Stimulated activated naive CD8-positive, alpha-beta T cell treated with anti-CD3 and anti-CD28 coated beads, Interleukin-15, amount 100 ng/mL, for 72 hours (primary cell): ENCODE measurements around the gene PATL1.

Source experiments
- ATAC-seq: fragments of 150-1000 bp; cut with Tn5 transposase; 2 replicates; pipeline ENCODE4 v1.10.0; 2021; ENCODE audit warnings: mild to moderate bottlenecking, moderate library complexity
- DNase-seq, 2 donors: peaks; one replicate each; pipeline ENCODE4 v3.0.0; 2021 to 2022
- H3K27ac Mint-ChIP-seq, 2 donors: one replicate each; pipeline ENCODE4 v1.8.0; 2022; ENCODE audit warnings: mild to moderate bottlenecking in 2 of 2, mixed read lengths in 2 of 2, moderate library complexity in 2 of 2
- H3K27me3 Mint-ChIP-seq: one replicate; pipeline ENCODE4 v1.8.0; 2022; ENCODE audit warnings: mixed read lengths
- H3K4me1 Mint-ChIP-seq: one replicate; pipeline ENCODE4 v1.8.0; 2022; ENCODE audit warnings: mild to moderate bottlenecking, mixed read lengths
- H3K4me3 Mint-ChIP-seq, 2 donors: one replicate each; pipeline ENCODE4 v1.8.0; 2022; ENCODE audit warnings: mild to moderate bottlenecking in 2 of 2, mixed read lengths in 2 of 2, moderate library complexity in 1 of 2
- H3K9me3 Mint-ChIP-seq, 2 donors: one replicate each; pipeline ENCODE4 v1.8.0; 2022; ENCODE audit warnings: mixed read lengths in 2 of 2

Gene PATL1

GRCh38 chr11:59611570-59612565 is 57.0 kb downstream of the PATL1 start:
- DNase-seq (no peak), ATAC-seq (no peak)
- Mint-ChIP-seq H3K27me3 (no peaks in the 10 kb centered on the region), H3K27ac (peak overlapping the region in 1 of 2 donors; percentile 70), H3K9me3 (no peaks in the 10 kb centered on the region), H3K4me3 (no peak overlapping the region), H3K4me1 (peaks cover 41% of the 10 kb centered on the region)

- ATAC-seq, result no peak
- DNase-seq, result peak in 1 of 2 donors; percentile 11
- peaks cover 47% of the 10 kb centered on the region for H3K4me1 Mint-ChIP-seq
Observed at GRCh38 chr11:59610289-59610688, 58.5 kb downstream of the PATL1 start.

GRCh38 chr11:59607703-59608454 is 61.0 kb downstream of the PATL1 start:
- ATAC-seq (no peak), DNase-seq (no peak)
- H3K27me3 Mint-ChIP-seq, result no peaks in the 10 kb centered on the region
- H3K27ac Mint-ChIP-seq, result no peak overlapping the region
- no peaks in the 10 kb centered on the region for H3K9me3 Mint-ChIP-seq
- no peak overlapping the region for H3K4me3 Mint-ChIP-seq
- peaks cover 30% of the 10 kb centered on the region for H3K4me1 Mint-ChIP-seq

More at GRCh38 chr11:59610289-59610688, 58.5 kb downstream of the PATL1 start:
- Mint-ChIP-seq H3K9me3 (no peaks in the 10 kb centered on the region), H3K27ac (no peak overlapping the region), H3K4me3 (no peak overlapping the region), H3K27me3 (no peaks in the 10 kb centered on the region)

GRCh38 chr11:59602432-59602831 is 66.4 kb downstream of the PATL1 start:
- Mint-ChIP-seq H3K27ac (no peak overlapping the region), H3K4me1 (peaks cover 12% of the 10 kb centered on the region), H3K27me3 (no peaks in the 10 kb centered on the region), H3K9me3 (no peaks in the 10 kb centered on the region), H3K4me3 (no peak overlapping the region)
- no peak for ATAC-seq
- no peak for DNase-seq

GRCh38 chr11:59601788-59602187 is 67.0 kb downstream of the PATL1 start:
- Mint-ChIP-seq H3K9me3 (no peaks in the 10 kb centered on the region), H3K4me1 (peaks cover 12% of the 10 kb centered on the region), H3K27ac (no peak overlapping the region), H3K27me3 (no peaks in the 10 kb centered on the region), H3K4me3 (no peak overlapping the region)
- DNase-seq, result no peak
- no peak for ATAC-seq

GRCh38 chr11:59600636-59601035 is 68.2 kb downstream of the PATL1 start:
- Mint-ChIP-seq H3K4me3 (no peak overlapping the region), H3K27ac (no peak overlapping the region), H3K9me3 (no peaks in the 10 kb centered on the region), H3K4me1 (peaks cover 6% of the 10 kb centered on the region), H3K27me3 (no peaks in the 10 kb centered on the region)
- DNase-seq (no peak), ATAC-seq (no peak)

- Mint-ChIP-seq H3K9me3 (no peaks in the 10 kb centered on the region), H3K27me3 (no peaks in the 10 kb centered on the region), H3K27ac (no peak overlapping the region), H3K4me3 (no peak overlapping the region), H3K4me1 (peaks cover 6% of the 10 kb centered on the region)
- DNase-seq, result no peak
- no peak for ATAC-seq
Observed at GRCh38 chr11:59600234-59600633, 68.6 kb downstream of the PATL1 start.

- DNase-seq (no peak), ATAC-seq (no peak)
- H3K27me3 Mint-ChIP-seq, result no peaks in the 10 kb centered on the region
- no peak overlapping the region for H3K4me3 Mint-ChIP-seq
- H3K27ac Mint-ChIP-seq, result no peak overlapping the region
- H3K9me3 Mint-ChIP-seq, result no peaks in the 10 kb centered on the region
- H3K4me1 Mint-ChIP-seq, result peaks cover 6% of the 10 kb centered on the region
Observed at GRCh38 chr11:59598961-59599360, 69.9 kb downstream of the PATL1 start.
